ENCODE measurements around the gene CDH8.

DNA sequence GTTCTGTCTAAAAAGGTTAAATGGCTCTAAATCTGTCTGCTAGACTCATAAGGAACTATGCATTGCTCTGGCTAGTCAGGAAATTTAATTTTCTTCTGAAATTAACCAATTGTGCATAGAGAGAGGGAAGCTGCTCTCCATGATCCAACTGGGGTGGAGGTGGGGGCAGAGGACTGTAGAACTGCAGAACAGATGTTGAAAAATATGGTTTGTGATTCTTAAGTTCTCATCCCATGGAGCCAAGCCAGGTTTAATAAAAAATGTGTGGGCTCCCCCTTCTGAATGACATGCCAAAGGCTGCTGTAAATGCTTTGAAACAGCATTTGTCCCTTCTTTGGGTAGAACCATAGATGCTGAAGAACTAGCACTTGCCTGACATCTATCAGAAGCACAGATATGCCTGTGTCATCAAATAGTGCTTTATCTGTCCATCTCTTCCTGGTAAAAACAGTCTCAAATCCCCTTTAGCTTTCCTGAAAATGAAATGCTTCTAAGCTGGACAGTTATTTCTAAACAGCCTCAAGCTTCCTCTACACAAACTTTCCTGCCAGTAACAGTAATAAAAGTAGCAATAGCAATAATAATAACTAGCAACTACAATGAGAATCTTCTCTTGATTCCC, 221.4 kb downstream of the CDH8 start:
- TF ChIP-seq, protein P1, sequence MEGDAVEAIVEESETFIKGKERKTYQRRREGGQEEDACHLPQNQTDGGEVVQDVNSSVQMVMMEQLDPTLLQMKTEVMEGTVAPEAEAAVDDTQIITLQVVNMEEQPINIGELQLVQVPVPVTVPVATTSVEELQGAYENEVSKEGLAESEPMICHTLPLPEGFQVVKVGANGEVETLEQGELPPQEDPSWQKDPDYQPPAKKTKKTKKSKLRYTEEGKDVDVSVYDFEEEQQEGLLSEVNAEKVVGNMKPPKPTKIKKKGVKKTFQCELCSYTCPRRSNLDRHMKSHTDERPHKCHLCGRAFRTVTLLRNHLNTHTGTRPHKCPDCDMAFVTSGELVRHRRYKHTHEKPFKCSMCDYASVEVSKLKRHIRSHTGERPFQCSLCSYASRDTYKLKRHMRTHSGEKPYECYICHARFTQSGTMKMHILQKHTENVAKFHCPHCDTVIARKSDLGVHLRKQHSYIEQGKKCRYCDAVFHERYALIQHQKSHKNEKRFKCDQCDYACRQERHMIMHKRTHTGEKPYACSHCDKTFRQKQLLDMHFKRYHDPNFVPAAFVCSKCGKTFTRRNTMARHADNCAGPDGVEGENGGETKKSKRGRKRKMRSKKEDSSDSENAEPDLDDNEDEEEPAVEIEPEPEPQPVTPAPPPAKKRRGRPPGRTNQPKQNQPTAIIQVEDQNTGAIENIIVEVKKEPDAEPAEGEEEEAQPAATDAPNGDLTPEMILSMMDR (conservative IDR thresholded peaks at IDR 0.05; ENCODE audit: low read length), result no peak
- no peak for TF ChIP-seq EZH2phosphoT487 (IDR thresholded peaks at IDR 0.05; ENCODE audit: borderline replicate concordance, low read depth, low read length)
